ENCODE data around the gene ORC4. TPM values are rescaled to one million over a fixed set of nuclear protein-coding genes. Genes with fewer than 3 reads are reported as not detected.

ORC4 gene
- polyA plus RNA-seq, 1 donor (not counting 4 experiments of a cell fraction or from before 2014, with no cell fraction given): 62.4 TPM

- H3K36me3 ChIP-seq (ENCODE audit: control insufficient read depth in 2 of 2, extremely low read depth in 1 of 2, insufficient read depth in 2 of 2, low read length in 2 of 2): no peaks in the 10 kb centered on the region
- H2AFZ ChIP-seq (ENCODE audit: control insufficient read depth, low read length): no peak overlapping the region
- H3K79me2 ChIP-seq (ENCODE audit: control insufficient read depth, insufficient read depth, low read length): peaks cover 18% of the 10 kb centered on the region
- no peak overlapping the region for H3K4me2 ChIP-seq (ENCODE audit: control insufficient read depth, extremely low read depth, insufficient read depth, low read depth, low read length)
- H4K20me1 ChIP-seq (ENCODE audit: control insufficient read depth, extremely low read depth, insufficient read depth, low read length): no peaks in the 10 kb centered on the region
- H3K27ac ChIP-seq (ENCODE audit: control insufficient read depth, insufficient read depth, low read length): no peak overlapping the region
- dilution Hi-C loops (cut with MboI; ENCODE audit: extremely low pct_ligation_motif_present, low sequenced_read_pairs): no loop called here
- no peak overlapping the region for H3K4me3 ChIP-seq (ENCODE audit: control insufficient read depth in 2 of 3, extremely low read depth in 1 of 3, insufficient read depth in 2 of 3, low read depth in 1 of 3, low read length in 3 of 3)
- no peaks in the 10 kb centered on the region for H3K9me1 ChIP-seq (ENCODE audit: control insufficient read depth, extremely low read depth, insufficient read depth, low read length)
- H3K4me1 ChIP-seq (ENCODE audit: control insufficient read depth, extremely low read depth, insufficient read depth, low read length): no peaks in the 10 kb centered on the region
- no peak for FAIRE-seq
- no peaks in the 10 kb centered on the region for H3K27me3 ChIP-seq (ENCODE audit: control insufficient read depth, extremely low read depth, insufficient read depth, low read length)
- H3K9ac ChIP-seq (ENCODE audit: control insufficient read depth, extremely low read depth, insufficient read depth, low read length): no peak overlapping the region
- H3K9me3 ChIP-seq (ENCODE audit: control insufficient read depth, low read depth, low read length): no peaks in the 10 kb centered on the region
- DNase-seq (ENCODE audit: low read depth, low spot score): no peak
- TF ChIP-seq, protein P1, sequence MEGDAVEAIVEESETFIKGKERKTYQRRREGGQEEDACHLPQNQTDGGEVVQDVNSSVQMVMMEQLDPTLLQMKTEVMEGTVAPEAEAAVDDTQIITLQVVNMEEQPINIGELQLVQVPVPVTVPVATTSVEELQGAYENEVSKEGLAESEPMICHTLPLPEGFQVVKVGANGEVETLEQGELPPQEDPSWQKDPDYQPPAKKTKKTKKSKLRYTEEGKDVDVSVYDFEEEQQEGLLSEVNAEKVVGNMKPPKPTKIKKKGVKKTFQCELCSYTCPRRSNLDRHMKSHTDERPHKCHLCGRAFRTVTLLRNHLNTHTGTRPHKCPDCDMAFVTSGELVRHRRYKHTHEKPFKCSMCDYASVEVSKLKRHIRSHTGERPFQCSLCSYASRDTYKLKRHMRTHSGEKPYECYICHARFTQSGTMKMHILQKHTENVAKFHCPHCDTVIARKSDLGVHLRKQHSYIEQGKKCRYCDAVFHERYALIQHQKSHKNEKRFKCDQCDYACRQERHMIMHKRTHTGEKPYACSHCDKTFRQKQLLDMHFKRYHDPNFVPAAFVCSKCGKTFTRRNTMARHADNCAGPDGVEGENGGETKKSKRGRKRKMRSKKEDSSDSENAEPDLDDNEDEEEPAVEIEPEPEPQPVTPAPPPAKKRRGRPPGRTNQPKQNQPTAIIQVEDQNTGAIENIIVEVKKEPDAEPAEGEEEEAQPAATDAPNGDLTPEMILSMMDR (optimal IDR thresholded peaks at IDR 0.05 in 1 of 3, IDR thresholded peaks at IDR 0.05 in 1 of 3, conservative IDR thresholded peaks at IDR 0.05 in 1 of 3; ENCODE audit: extremely low read depth in 1 of 3, insufficient read depth in 2 of 3, low read length in 3 of 3): no peak
- TF ChIP-seq EZH2 (IDR thresholded peaks at IDR 0.05; ENCODE audit: low read length): no peak
Measured at GRCh38 chr2:148028781-148029180, 8.2 kb upstream of the ORC4 start.

GRCh38 chr2:148027822-148028221 is 7.3 kb upstream of the ORC4 start:
- no peak for FAIRE-seq
- Histone ChIP-seq H3K4me3 (ENCODE audit: control insufficient read depth in 2 of 3, extremely low read depth in 1 of 3, insufficient read depth in 2 of 3, low read depth in 1 of 3, low read length in 3 of 3) (no peak overlapping the region), H3K27me3 (ENCODE audit: control insufficient read depth, extremely low read depth, insufficient read depth, low read length) (no peaks in the 10 kb centered on the region), H2AFZ (ENCODE audit: control insufficient read depth, low read length) (no peak overlapping the region), H3K27ac (ENCODE audit: control insufficient read depth, insufficient read depth, low read length) (no peak overlapping the region), H4K20me1 (ENCODE audit: control insufficient read depth, extremely low read depth, insufficient read depth, low read length) (no peaks in the 10 kb centered on the region), H3K4me2 (ENCODE audit: control insufficient read depth, extremely low read depth, insufficient read depth, low read depth, low read length) (no peak overlapping the region), H3K9ac (ENCODE audit: control insufficient read depth, extremely low read depth, insufficient read depth, low read length) (no peak overlapping the region), H3K79me2 (ENCODE audit: control insufficient read depth, insufficient read depth, low read length) (peaks cover 28% of the 10 kb centered on the region), H3K9me1 (ENCODE audit: control insufficient read depth, extremely low read depth, insufficient read depth, low read length) (no peaks in the 10 kb centered on the region), H3K9me3 (ENCODE audit: control insufficient read depth, low read depth, low read length) (no peaks in the 10 kb centered on the region), H3K36me3 (ENCODE audit: control insufficient read depth in 2 of 2, extremely low read depth in 1 of 2, insufficient read depth in 2 of 2, low read length in 2 of 2) (no peaks in the 10 kb centered on the region), H3K4me1 (ENCODE audit: control insufficient read depth, extremely low read depth, insufficient read depth, low read length) (no peaks in the 10 kb centered on the region)
- dilution Hi-C loops (cut with MboI; ENCODE audit: extremely low pct_ligation_motif_present, low sequenced_read_pairs): no loop called here
- TF ChIP-seq, protein P1 (optimal IDR thresholded peaks at IDR 0.05 in 1 of 3, IDR thresholded peaks at IDR 0.05 in 1 of 3, conservative IDR thresholded peaks at IDR 0.05 in 1 of 3; ENCODE audit: extremely low read depth in 1 of 3, insufficient read depth in 2 of 3, low read length in 3 of 3): no peak
- TF ChIP-seq EZH2 (IDR thresholded peaks at IDR 0.05; ENCODE audit: low read length): no peak
- DNase-seq (ENCODE audit: low read depth, low spot score): no peak

Data from keratinocyte (primary cell).